HepG2 (cell line): ENCODE measurements around the gene GOLT1A. TPM values are rescaled to one million over a fixed set of nuclear protein-coding genes. Genes with fewer than 3 reads are reported as not detected.
A peak's percentile ranks its signal among the peaks of the same experiment; 100 is the strongest.

ENCODE experiments used
- BRD4 ChIP-seq: sonication (generic); formaldehyde crosslinking; IDR thresholded peaks from 2 replicates; pipeline ENCODE4 v1.4.0; 2020; ENCODE audit warnings: missing genetic modification reagents
- E2F1 ChIP-seq: sonication (generic); formaldehyde crosslinking; IDR thresholded peaks from 2 replicates; pipeline ENCODE4 v1.5.0; 2020; ENCODE audit warnings: missing genetic modification reagents
- GLI4 ChIP-seq: sonication (generic); formaldehyde crosslinking; IDR thresholded peaks from 2 replicates; pipeline ENCODE4 v1.5.1; 2020; ENCODE audit warnings: missing genetic modification reagents, mild to moderate bottlenecking, moderate library complexity, borderline replicate concordance
- HNF4A ChIP-seq: sonication (generic); formaldehyde crosslinking; IDR thresholded peaks from 2 replicates; pipeline ENCODE4 v1.4.0; 2020; ENCODE audit warnings: missing genetic modification reagents
- MAF1 ChIP-seq: sonication (generic); formaldehyde crosslinking; IDR thresholded peaks from 2 replicates; pipeline ENCODE4 v1.5.0; 2020; ENCODE audit warnings: missing genetic modification reagents, borderline replicate concordance
- MAFG ChIP-seq: sonication (generic); formaldehyde crosslinking; IDR thresholded peaks from 2 replicates; pipeline ENCODE4 v1.5.1; 2020; ENCODE audit warnings: mild to moderate bottlenecking, missing genetic modification reagents
- NCOA2 ChIP-seq: sonication (generic); formaldehyde crosslinking; IDR thresholded peaks from 2 replicates; pipeline ENCODE4 v1.8.0; 2022; ENCODE audit warnings: inconsistent platforms
- NFE2L1 ChIP-seq: sonication (generic); formaldehyde crosslinking; IDR thresholded peaks from 2 replicates; pipeline ENCODE4 v1.4.0; 2020; ENCODE audit warnings: missing genetic modification reagents, mild to moderate bottlenecking, borderline replicate concordance
- NR2F1 ChIP-seq, 2 experiments: fragments of 450-650 bp in 1 of 2; formaldehyde crosslinking in 1 of 2; IDR thresholded peaks; 2 replicates each; pipeline versions ENCODE4 v1.5.0 to v1.6.1; 2016 to 2020; ENCODE audit warnings: mild to moderate bottlenecking in 1 of 2, missing compliant biosample characterization in 1 of 2, missing genetic modification reagents in 1 of 2, moderate library complexity in 1 of 2
- POLR2A ChIP-seq, 2 experiments: IDR thresholded peaks; 2 replicates each; pipeline ENCODE4 v1.6.1; 2011; ENCODE audit warnings: low read depth in 2 of 2, low read length in 2 of 2, mild to moderate bottlenecking in 1 of 2, moderate library complexity in 1 of 2; ENCODE audit not compliant: insufficient read depth in 1 of 2
- SOX13 ChIP-seq, 3 experiments: fragments of 450-650 bp in 1 of 3; sonication (generic) in 1 of 3; formaldehyde crosslinking in 1 of 3; IDR thresholded peaks in 2 of 3; conservative IDR thresholded peaks in 1 of 3; 2 replicates each; pipeline versions ENCODE4 v1.5.0 to v1.6.1; 2016 to 2020; ENCODE audit warnings: antibody characterized with exemption in 1 of 3, mild to moderate bottlenecking in 1 of 3, missing compliant biosample characterization in 1 of 3, missing genetic modification reagents in 1 of 3, moderate library complexity in 1 of 3
- XBP1 ChIP-seq: sonication (generic); formaldehyde crosslinking; IDR thresholded peaks from 2 replicates; pipeline ENCODE4 v1.5.0; 2020; ENCODE audit warnings: missing genetic modification reagents
- ZBTB46 ChIP-seq: sonication (generic); formaldehyde crosslinking; IDR thresholded peaks from 2 replicates; pipeline ENCODE4 v1.4.0; 2020; ENCODE audit warnings: mild to moderate bottlenecking, missing genetic modification reagents, borderline replicate concordance
- ZBTB8A ChIP-seq: sonication (generic); formaldehyde crosslinking; IDR thresholded peaks from 2 replicates; pipeline ENCODE4 v1.4.0; 2020; ENCODE audit warnings: mild to moderate bottlenecking, low read depth, missing genetic modification reagents, borderline replicate concordance
- ZC3H13 ChIP-seq: sonication (generic); formaldehyde crosslinking; IDR thresholded peaks from 2 replicates; pipeline ENCODE4 v1.8.1; 2023; ENCODE audit warnings: mild to moderate bottlenecking, missing genetic modification reagents, moderate library complexity
- ZNF343 ChIP-seq: sonication (generic); formaldehyde crosslinking; IDR thresholded peaks from 2 replicates; pipeline ENCODE4 v1.4.0; 2020; ENCODE audit warnings: mild to moderate bottlenecking, missing genetic modification reagents
- ZNF543 ChIP-seq: sonication (generic); formaldehyde crosslinking; IDR thresholded peaks from 2 replicates; pipeline ENCODE4 v1.4.0; 2020; ENCODE audit warnings: mild to moderate bottlenecking, missing genetic modification reagents
- ZNF775 ChIP-seq: sonication (generic); formaldehyde crosslinking; IDR thresholded peaks from 2 replicates; pipeline ENCODE4 v1.4.0; 2020; ENCODE audit warnings: missing genetic modification reagents, mild to moderate bottlenecking, moderate library complexity, borderline replicate concordance
- polyA plus RNA-seq, 8 experiments: library from polyadenylated mRNA; depleted of rRNA in 3 of 8; stranded (reverse) in 7 of 8; unstranded in 1 of 8; fragments of >200 nt; fragmentation: Illumina TruSeq in 4 of 8; extraction: Trizol in 4 of 8; gene quantifications; 2 replicates each; pipeline versions ENCODE4 v1.2.1 to v1.2.3, GENCODE V29; 2011 to 2016; ENCODE audit warnings: low read depth in 4 of 8, missing spikeins in 1 of 8, mixed read lengths in 1 of 8; ENCODE audit not compliant: insufficient read depth in 1 of 8
- total RNA-seq, 5 experiments: library from RNA; depleted of rRNA; stranded (reverse); fragments of >200 nt; fragmentation: Illumina TruSeq; extraction: Trizol; gene quantifications; 2 replicates each; pipeline ENCODE4 v1.2.3, GENCODE V29; 2016; ENCODE audit warnings: low read depth in 1 of 5
- TF ChIP-seq, protein P1 (sequence below): sonication (generic); formaldehyde crosslinking; IDR thresholded peaks from 2 replicates; pipeline ENCODE4 v1.8.0; 2022; ENCODE audit warnings: mild to moderate bottlenecking, missing genetic modification reagents; ENCODE audit not compliant: insufficient replicate concordance
- TF ChIP-seq, protein P2 (sequence below): sonication (generic); formaldehyde crosslinking; IDR thresholded peaks from 2 replicates; pipeline ENCODE4 v1.5.0; 2020; ENCODE audit warnings: missing genetic modification reagents

The GOLT1A gene
- total and polyA plus RNA-seq, 2 of the 13 experiments (the other 11 are each of a cell fraction or from before 2014, with no cell fraction given), result 25.8 to 28.0 TPM

- 0 out of 2 replicates have a peak, but pooled peaks have one; percentile 17 for TF ChIP-seq ZBTB8A (CRISPR knock-in tag)
- TF ChIP-seq MAF1 (CRISPR knock-in tag), result peak; percentile 91; the same call in 1 of the 2 replicates
- TF ChIP-seq ZNF343 (CRISPR knock-in tag), result peak; percentile 83; the same call in 1 of the 2 replicates
- no peak for TF ChIP-seq MAFG
- no peak for TF ChIP-seq ZNF775 (CRISPR knock-in tag)
- TF ChIP-seq ZBTB46, result peak; percentile 77; the same call in 1 of the 2 replicates
- peak; percentile 60 for TF ChIP-seq HNF4A (CRISPR knock-in tag)
- peak; percentile 88; the same call in 1 of the 2 replicates for TF ChIP-seq ZNF543
- TF ChIP-seq, protein P1, sequence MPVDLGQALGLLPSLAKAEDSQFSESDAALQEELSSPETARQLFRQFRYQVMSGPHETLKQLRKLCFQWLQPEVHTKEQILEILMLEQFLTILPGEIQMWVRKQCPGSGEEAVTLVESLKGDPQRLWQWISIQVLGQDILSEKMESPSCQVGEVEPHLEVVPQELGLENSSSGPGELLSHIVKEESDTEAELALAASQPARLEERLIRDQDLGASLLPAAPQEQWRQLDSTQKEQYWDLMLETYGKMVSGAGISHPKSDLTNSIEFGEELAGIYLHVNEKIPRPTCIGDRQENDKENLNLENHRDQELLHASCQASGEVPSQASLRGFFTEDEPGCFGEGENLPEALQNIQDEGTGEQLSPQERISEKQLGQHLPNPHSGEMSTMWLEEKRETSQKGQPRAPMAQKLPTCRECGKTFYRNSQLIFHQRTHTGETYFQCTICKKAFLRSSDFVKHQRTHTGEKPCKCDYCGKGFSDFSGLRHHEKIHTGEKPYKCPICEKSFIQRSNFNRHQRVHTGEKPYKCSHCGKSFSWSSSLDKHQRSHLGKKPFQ, result peak; percentile 72
- TF ChIP-seq SOX13 (IDR thresholded peaks at IDR 0.05), result no peak
- TF ChIP-seq SOX13 (CRISPR knock-in tag; conservative IDR thresholded peaks at IDR 0.05 in 1 of 2, IDR thresholded peaks at IDR 0.05 in 1 of 2), result no peak; a peak in 1 of 4 replicates
- peak; percentile 35 to 83; a peak in 3 of 4 replicates for TF ChIP-seq POLR2A (IDR thresholded peaks at IDR 0.05; ENCODE audit: insufficient read depth in 1 of 2, low read depth in 2 of 2, low read length in 2 of 2)
- TF ChIP-seq ZC3H13 (CRISPR knock-in tag), result peak; percentile 79; the same call in 1 of the 2 replicates
- TF ChIP-seq, protein P2, sequence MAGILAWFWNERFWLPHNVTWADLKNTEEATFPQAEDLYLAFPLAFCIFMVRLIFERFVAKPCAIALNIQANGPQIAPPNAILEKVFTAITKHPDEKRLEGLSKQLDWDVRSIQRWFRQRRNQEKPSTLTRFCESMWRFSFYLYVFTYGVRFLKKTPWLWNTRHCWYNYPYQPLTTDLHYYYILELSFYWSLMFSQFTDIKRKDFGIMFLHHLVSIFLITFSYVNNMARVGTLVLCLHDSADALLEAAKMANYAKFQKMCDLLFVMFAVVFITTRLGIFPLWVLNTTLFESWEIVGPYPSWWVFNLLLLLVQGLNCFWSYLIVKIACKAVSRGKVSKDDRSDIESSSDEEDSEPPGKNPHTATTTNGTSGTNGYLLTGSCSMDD (CRISPR knock-in tag), result no peak
- 0 out of 2 replicates have a peak, but pooled peaks have one; percentile 40 for TF ChIP-seq XBP1 (CRISPR knock-in tag)
- no peak; the same call in none of the 2 replicates for TF ChIP-seq BRD4 (CRISPR knock-in tag)
- no peak for TF ChIP-seq E2F1 (CRISPR knock-in tag)
- peak; percentile 62 to 80 for TF ChIP-seq NR2F1 (CRISPR knock-in tag; IDR thresholded peaks at IDR 0.05)
- TF ChIP-seq NFE2L1, result no peak
- peak; percentile 70; the same call in 1 of the 2 replicates for TF ChIP-seq NCOA2
- TF ChIP-seq GLI4 (CRISPR knock-in tag), result peak; percentile 63; the same call in 1 of the 2 replicates
These were observed at the start of gene GOLT1A (continued) for GRCh38 chr1:204213668-204214662.
